Measurements from ENCODE around the gene KIF3B.
"Not testable (repeated sequence)": the region's sequence is repeated elsewhere in the genome, so short reads cannot be mapped to it uniquely, and the experiment has no call there.

The KIF3B gene

GRCh38 chr20:32356622-32357374 lies 79.3 kb downstream of the KIF3B start:
- no peak for DNase-seq (ENCODE audit: low spot score)

- no peak for DNase-seq (ENCODE audit: low spot score)
These were observed 80.0 kb downstream of the KIF3B start for GRCh38 chr20:32357375-32357868.

- DNase-seq (ENCODE audit: low spot score) = peak; percentile 92
These were observed 80.6 kb downstream of the KIF3B start, which contains the start of gene ASXL1 for GRCh38 chr20:32357869-32358631. TSS of gene ASXL1 (plus strand) at chr20:32358331. CDS start at chr20:32358776, 445 bp downstream.

- no peak for DNase-seq (ENCODE audit: low spot score)
These were observed 81.1 kb downstream of the KIF3B start for GRCh38 chr20:32358632-32358882.

- DNase-seq (ENCODE audit: low spot score) = peak; percentile 51
These were observed 81.6 kb downstream of the KIF3B start for GRCh38 chr20:32358883-32359632.

GRCh38 chr20:32359633-32360332 lies 82.3 kb downstream of the KIF3B start:
- peak; percentile 18 for DNase-seq (ENCODE audit: low spot score)

- no peak for DNase-seq (ENCODE audit: low spot score)
These were observed 82.8 kb downstream of the KIF3B start for GRCh38 chr20:32360333-32360634.

GRCh38 chr20:32362901-32363364 lies 85.5 kb downstream of the KIF3B start:
- no peak for DNase-seq (ENCODE audit: low spot score)

GRCh38 chr20:32363492-32363891 lies 86.0 kb downstream of the KIF3B start:
- DNase-seq (ENCODE audit: low spot score) = no peak

- no peak for DNase-seq (ENCODE audit: low spot score)
These were observed 87.2 kb downstream of the KIF3B start for GRCh38 chr20:32364554-32365208.

GRCh38 chr20:32365564-32365963 lies 88.1 kb downstream of the KIF3B start:
- no peak for DNase-seq (ENCODE audit: low spot score)

GRCh38 chr20:32366380-32366779 lies 88.9 kb downstream of the KIF3B start:
- no peak for DNase-seq (ENCODE audit: low spot score)

GRCh38 chr20:32368323-32368722 lies 90.9 kb downstream of the KIF3B start:
- no peak for DNase-seq (ENCODE audit: low spot score)

GRCh38 chr20:32368925-32369324 lies 91.5 kb downstream of the KIF3B start:
- DNase-seq (ENCODE audit: low spot score) = no peak

GRCh38 chr20:32370897-32371296 lies 93.4 kb downstream of the KIF3B start:
- no peak for DNase-seq (ENCODE audit: low spot score)

- DNase-seq (ENCODE audit: low spot score) = peak; percentile 16
These were observed 101.0 kb downstream of the KIF3B start for GRCh38 chr20:32378461-32378860.

- DNase-seq (ENCODE audit: low spot score) = not testable (repeated sequence)
These were observed 102.6 kb downstream of the KIF3B start for GRCh38 chr20:32380037-32380436.

GRCh38 chr20:32380745-32381144 lies 103.3 kb downstream of the KIF3B start:
- DNase-seq (ENCODE audit: low spot score) = no peak

- DNase-seq (ENCODE audit: low spot score) = no peak
These were observed 104.9 kb downstream of the KIF3B start for GRCh38 chr20:32382102-32382950.

- not testable (repeated sequence) for DNase-seq (ENCODE audit: low spot score)
These were observed 106.0 kb downstream of the KIF3B start for GRCh38 chr20:32383441-32383840.

Data from kidney capillary endothelial cell (primary cell).